D721Med (cell line): Measurements from ENCODE around the gene AVL9.

ENCODE experiments used
- DNase-seq: peaks from one replicate; pipeline ENCODE4 v3.0.0; 2011; ENCODE audit warnings: low spot score; ENCODE audit not compliant: insufficient read length
- FAIRE-seq: peaks from 2 replicates; lab custom pipeline; 2011; peaks lifted over from hg19 to GRCh38; lab: Jason Lieb, UNC
- TF ChIP-seq, protein P1 (sequence below): IDR thresholded peaks from 2 replicates; pipeline ENCODE4 v1.5.1; 2012; ENCODE audit warnings: mild to moderate bottlenecking, control low read depth; ENCODE audit not compliant: insufficient read depth; ENCODE audit errors: missing control alignments

The AVL9 gene

DNA sequence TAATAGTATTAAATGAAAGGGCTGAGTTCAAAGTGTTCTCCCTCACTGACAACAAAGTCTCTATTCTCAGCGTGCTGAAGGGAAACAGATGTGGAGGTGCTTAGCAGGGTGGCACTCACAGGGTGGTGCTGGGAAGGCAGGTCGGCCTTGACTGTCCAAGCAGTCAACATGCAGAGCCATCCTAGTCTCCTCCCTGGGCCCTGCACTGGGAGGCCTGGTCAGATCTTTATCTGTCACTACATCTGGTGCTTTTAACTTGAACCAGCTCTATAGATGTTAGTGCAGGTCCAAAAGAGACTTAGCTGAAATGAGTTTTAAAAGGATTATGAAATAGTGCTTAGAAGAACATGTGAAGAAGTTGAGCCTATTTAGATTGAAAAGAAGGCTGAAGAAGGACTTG, 82.1 kb downstream of the AVL9 start:
- TF ChIP-seq, protein P1, sequence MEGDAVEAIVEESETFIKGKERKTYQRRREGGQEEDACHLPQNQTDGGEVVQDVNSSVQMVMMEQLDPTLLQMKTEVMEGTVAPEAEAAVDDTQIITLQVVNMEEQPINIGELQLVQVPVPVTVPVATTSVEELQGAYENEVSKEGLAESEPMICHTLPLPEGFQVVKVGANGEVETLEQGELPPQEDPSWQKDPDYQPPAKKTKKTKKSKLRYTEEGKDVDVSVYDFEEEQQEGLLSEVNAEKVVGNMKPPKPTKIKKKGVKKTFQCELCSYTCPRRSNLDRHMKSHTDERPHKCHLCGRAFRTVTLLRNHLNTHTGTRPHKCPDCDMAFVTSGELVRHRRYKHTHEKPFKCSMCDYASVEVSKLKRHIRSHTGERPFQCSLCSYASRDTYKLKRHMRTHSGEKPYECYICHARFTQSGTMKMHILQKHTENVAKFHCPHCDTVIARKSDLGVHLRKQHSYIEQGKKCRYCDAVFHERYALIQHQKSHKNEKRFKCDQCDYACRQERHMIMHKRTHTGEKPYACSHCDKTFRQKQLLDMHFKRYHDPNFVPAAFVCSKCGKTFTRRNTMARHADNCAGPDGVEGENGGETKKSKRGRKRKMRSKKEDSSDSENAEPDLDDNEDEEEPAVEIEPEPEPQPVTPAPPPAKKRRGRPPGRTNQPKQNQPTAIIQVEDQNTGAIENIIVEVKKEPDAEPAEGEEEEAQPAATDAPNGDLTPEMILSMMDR = no peak
- FAIRE-seq = no peak
- DNase-seq = no peak

DNA sequence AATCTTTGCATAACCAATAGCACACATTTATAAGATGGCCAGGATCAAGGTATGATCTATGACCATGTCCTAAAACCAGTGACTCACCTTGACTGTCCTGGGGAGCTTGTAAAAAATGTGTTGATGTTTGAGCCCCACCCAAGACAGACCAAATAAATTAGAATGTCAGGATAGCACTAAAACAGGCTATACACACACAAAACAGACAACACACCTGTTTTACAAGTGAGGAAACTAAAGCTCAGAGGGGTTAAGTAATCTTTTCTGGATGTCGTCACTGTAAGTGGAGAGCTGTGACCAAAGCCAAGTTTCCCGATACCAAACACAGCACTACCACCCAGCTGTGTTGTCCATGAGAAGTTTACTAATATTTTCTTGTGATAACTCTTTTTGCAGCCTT, 84.5 kb downstream of the AVL9 start:
- TF ChIP-seq, protein P1 = no peak
- DNase-seq = no peak
- FAIRE-seq = no peak

DNA sequence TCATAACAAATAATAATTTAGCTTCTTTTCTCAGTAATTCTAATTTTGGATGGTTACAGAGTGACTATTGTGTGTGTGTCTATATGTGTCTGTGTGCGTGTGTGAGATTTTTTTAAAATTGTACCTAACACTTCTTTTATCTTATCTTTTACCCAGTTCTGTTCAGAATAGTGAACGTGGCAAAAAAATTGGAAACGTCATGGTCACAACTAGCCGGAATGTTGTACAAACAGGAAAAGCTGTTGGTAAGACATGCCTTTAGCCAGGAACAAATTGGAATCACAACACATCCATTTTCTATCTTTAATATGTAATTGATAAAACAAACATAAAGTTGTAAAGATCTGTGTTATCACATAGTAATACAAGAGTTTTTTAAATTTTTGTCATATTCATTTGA, 85.4 kb downstream of the AVL9 start:
- DNase-seq (no peak), FAIRE-seq (no peak)
- TF ChIP-seq, protein P1 = no peak

DNA sequence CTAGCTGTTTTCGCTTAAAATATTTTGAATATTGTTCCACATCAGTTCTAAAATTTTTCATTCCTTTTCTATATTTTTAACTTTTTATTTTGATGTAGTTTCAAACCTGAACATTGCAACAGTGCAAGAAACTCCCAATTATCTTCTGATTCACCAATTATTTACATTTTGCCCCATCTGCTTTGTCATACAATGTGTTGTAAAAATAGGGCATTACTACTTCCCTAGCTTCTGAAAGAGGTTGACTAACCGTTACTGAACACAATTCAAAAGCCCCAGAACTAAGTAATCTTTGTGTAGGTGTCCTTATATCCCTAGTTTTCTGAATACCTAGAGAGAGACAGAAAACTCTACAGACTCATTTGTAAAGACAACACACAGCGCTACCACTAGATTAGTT, 86.7 kb downstream of the AVL9 start:
- FAIRE-seq (no peak), DNase-seq (no peak)
- TF ChIP-seq, protein P1 = no peak

DNA sequence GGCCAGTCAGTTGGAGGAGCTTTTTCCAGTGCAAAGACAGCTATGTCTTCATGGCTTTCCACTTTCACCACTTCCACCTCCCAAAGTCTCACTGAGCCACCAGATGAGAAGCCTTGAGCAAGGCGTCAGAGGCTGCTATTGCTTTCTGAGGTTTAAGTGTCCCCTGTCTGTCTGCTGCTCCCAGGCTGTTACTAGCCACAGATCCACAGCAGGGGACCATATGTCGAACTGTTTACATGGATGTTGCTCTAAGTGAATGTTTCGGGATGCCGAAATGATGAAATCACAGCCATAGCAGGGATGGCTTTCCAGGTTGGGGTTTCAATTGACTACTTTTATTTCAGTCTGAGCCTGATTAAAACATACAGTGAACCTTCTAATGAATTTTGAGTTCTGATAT, 88.5 kb downstream of the AVL9 start:
- DNase-seq = no peak
- TF ChIP-seq, protein P1 = no peak
- no peak for FAIRE-seq

DNA sequence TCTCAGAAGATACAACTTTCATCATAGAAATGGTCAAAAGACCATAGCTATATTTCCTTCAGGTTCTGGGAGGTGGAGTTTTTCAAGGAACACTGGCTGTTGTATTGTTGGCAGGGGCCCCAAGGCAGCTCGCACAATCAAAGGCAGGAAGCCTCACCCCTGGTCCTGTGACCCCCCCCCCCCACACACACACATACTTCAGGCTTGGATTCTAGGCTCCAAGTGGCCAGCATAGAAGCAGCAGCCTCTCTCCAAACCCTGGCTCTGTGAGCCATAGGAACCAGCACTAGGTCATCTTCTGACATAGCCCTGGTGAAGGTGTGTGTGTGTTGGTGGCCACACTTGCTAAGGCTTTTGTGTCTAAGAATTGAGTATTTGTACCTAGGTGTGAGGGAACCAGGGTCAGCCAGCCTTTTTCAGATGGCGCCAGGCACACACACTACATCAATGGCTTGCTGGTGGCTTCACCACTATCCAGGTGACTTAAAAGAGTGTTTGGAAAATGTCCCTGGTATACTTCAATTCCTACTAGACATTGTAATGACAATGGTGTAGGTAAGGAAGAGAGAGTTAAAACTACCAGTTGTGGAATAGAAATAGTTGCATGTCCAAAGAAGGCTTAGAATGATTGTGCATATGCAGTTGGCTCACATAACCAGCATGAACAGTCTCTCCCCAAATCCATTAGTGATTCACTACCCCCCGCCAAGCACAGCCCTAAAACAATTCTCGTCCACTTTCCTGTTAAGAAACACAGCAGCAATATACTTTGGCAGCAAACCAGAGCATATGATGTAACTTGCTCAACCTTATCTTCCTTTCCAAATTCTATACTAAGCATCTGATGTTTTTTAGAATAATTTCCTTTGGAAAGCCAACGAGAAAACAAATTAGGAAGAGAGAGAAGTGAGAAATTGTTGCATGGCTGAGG, 91.3 kb downstream of the AVL9 start:
- TF ChIP-seq, protein P1 = no peak
- no peak for DNase-seq
- FAIRE-seq = no peak

DNA sequence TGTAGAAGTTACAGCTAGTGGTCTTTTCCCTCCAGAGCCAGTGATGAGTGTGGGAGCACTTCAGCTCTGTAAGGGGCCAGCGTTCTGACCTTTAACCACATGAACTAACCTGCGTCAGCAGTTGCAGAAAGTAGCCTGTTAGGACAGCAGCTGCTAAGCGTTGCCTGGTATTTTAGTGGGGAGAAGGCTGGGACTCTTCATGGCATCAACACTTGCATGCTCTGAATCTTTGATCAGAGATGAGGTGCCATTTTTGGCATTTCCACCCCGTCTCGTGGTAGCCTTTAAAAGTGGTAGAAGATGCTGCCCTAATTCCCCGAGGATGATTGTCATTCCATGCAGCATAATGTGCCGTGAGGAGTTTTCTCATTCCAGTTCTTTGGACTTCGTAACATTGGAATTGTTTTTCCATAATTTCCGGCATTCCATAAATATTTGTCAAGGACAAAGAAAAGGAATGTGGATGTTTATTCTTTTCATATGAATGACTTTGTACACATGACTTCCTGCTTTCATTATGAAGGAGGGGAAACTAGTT, 92.2 kb downstream of the AVL9 start:
- FAIRE-seq (no peak), DNase-seq (no peak)
- TF ChIP-seq, protein P1 = no peak
